UCSD-AML1 (cell line): Measurements from ENCODE around the gene BBS4.
A peak's percentile ranks its signal among the peaks of the same experiment; 100 is the strongest.
"Not testable (repeated sequence)": the region's sequence is repeated elsewhere in the genome, so short reads cannot be mapped to it uniquely, and the experiment has no call there.

Experiments
- DNase-seq: peaks from one replicate; lab custom pipeline; 2025; ENCODE audit not compliant: unreplicated experiment; lab: John Stamatoyannopoulos, UW

The BBS4 gene

GRCh38 chr15:72690938-72691337 lies 4.9 kb downstream of the BBS4 start:
- no peak for DNase-seq

DNA sequence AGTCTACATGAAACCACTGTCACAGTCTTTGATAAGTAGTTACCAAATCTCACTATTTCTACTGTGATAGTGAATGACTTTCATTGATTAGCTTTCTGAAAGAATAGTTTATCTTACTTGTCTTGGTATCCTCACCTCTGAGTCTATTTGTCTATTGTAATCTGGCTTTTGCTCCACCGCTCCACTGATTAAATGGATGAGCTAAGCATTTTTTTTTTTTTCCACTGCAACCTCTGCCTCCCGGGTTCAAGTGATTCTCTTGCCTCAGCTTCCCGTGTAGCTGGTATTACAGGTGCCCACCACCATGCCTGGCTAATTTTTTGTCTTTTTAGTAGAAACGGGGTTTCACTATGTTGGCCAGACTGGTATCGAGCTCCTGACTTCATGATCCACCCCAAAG lies 12.9 kb downstream of the BBS4 start:
- DNase-seq: no peak

- DNase-seq: no peak
Measured at GRCh38 chr15:72700076-72700475, 14.1 kb downstream of the BBS4 start.

- DNase-seq: no peak
Measured at GRCh38 chr15:72706266-72706665, 20.3 kb downstream of the BBS4 start.

- not testable (repeated sequence) for DNase-seq
Measured at GRCh38 chr15:72708551-72709303, 22.7 kb downstream of the BBS4 start.

DNA sequence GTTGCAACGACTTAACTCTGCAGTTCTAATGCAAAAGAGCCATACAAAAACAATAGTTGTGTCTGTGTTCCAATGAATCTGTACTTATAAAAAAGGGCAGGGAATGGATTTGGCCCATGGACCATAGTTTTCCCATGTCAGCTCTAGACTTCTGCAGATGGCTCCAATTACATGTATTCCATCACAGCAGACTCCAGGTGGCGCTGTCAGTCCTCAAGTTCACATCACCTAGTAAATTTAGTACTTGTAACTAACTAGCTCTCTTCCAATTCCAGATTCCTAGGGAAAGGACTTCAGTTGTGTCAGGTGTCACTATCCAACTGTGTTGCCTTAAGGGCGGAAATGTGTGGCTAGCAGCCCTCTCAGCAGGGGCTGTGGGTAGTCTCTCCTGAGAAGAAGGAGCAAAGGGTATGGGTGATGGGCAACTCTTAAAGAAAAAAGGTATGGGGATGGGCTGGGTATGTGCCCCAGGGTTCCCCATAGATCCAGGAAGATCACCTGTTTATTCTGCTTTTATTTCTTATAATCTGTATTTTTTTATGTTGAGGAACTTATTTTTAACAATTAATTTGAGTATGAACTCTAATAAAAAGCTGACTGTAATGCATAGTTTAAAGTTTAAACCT lies 36.2 kb downstream of the BBS4 start:
- peak; percentile 48 for DNase-seq

DNA sequence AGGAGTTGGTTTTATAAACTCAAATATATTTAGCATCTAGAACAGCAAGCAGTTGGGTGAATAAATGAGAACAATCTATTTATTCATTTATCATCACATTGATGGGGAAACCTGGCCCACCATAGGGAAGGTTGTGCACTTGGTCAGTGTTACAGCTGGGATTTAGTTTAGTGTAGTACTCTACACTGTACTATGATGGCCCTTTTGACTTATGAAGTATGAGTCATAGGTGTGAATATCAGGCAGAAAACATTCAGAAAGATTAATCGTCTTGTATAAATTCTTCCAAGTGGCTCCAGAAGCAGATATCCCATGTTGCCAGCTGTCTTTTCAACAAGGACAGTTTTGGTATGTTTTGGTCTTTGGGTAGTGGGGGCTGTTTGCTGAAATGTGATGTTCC lies 38.0 kb downstream of the BBS4 start:
- DNase-seq: no peak

DNA sequence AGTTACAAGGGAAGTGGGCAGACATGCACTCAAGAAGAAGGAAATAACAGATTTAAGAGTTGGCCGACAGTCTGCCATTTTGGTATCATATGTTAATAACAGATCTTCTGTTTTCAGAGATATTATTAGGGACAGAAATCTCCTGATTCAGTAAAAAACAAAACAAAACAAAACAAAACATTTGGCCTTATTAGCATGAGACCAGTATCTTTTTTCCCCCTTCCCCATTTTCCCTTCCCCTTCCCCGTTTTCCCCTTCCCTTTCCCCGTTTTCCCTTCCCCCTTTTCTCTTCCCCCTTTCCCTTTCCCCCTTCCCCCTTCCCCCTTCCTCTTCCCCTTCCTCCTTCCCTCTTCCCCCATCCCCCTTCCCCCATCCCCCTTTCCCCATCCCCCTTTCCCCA lies 39.4 kb downstream of the BBS4 start:
- DNase-seq: no peak

DNA sequence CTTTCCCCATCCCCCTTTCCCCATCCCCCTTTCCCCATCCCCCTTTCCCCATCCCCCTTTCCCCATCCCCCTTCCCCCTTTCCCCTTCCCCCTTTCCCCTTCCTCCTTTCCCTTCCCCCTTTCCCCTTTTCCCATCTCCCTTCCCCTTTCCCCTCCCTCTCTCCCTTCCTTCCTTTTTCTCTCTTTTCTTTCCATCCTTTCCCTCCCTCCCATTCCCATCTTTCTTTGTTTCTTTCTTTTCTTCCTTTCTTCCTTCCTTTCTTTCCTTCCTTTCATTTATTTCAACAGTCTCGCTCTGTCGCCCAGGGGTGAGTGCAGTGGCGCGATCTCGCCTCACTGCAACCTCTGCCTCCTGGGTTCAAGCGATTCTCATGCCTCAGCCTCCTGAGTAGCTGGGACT lies 39.8 kb downstream of the BBS4 start:
- DNase-seq: not testable (repeated sequence)

- no peak for DNase-seq
Measured at GRCh38 chr15:72727154-72727553, 41.1 kb downstream of the BBS4 start.

- not testable (repeated sequence) for DNase-seq
Measured at GRCh38 chr15:72728249-72728648, 42.2 kb downstream of the BBS4 start.

DNA sequence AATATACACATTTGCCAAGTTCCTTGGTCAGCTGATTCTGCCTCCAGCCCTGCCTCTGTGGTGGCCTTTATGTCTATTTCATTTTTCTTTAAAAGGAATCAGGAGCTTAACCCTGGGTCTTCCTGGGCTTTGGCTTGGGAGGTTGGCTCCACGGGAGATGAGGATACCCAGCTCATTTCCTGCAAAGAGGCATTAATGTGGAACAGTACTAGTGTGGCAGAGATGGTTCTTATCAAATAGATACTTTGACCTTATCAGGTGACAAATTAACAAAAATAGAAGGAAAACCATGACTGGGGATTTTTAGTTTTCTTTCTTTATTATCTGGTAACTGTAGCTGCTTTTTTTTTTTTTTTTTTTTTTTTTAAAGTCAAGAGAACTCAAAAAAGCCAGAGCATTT lies 42.8 kb downstream of the BBS4 start:
- no peak for DNase-seq

- DNase-seq: no peak
Measured at GRCh38 chr15:72732086-72732485, 46.1 kb downstream of the BBS4 start.

DNA sequence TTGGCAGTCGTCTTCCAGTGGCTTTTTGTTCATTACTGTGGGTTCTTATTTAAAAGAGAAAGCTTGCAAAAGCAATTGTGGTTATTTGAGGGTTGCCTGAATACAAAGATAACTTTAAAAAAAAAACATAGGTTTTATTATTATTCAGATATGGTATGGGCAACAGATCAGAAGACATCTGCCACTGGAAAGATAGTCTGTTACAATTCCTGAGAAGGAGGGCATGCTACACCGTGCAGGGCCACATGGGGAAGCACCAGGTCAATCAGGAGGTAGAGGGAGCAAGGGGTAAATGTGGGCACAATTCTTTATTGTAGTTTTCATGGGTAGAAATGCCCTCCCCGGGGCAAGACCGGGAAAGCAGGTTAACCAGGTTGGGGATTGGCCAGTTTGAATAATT lies 46.5 kb downstream of the BBS4 start:
- no peak for DNase-seq

GRCh38 chr15:72733941-72734738 lies 48.1 kb downstream of the BBS4 start:
- no peak for DNase-seq

GRCh38 chr15:72735111-72735510 lies 49.1 kb downstream of the BBS4 start:
- DNase-seq: no peak

- no peak for DNase-seq
Measured at GRCh38 chr15:72737061-72737460, 51.1 kb downstream of the BBS4 start.

GRCh38 chr15:72737723-72738122 lies 51.7 kb downstream of the BBS4 start:
- DNase-seq: no peak

DNA sequence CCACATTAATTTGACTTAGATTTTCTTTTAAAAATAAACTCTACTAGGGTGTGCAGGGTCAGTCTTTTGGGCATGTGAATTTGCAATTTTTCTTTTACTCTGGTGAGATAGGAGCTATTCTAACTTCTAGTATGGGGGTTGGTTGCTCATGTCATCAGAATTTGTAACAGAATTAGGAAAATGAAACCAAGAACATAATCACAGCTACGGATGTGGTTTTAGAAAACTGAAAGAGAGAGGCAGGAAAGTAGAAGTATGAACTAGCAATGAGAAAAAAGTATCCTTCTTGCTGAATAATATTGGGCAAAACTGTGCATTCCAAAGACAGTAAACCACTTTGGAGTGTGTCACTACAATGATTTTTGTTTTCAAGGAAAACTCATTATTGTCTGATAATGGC lies 54.2 kb downstream of the BBS4 start:
- no peak for DNase-seq

DNA sequence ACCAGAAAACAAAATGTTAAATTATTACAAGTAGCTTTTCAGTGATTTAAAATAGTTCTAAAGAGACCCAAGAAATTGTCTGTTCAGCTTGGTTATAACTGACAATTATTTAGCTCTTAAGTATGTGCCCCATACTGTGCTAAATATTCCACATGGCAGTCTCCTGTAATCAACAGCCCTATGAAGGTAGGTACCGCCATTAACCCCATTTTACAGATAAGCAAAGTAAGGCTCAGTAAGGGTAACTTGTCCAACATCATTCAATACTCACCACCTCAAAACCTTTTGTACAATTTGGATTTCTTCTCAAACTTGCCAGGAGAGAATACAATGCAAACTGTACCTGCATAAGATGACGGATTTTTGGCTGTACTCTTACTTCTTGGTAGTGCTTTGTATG lies 63.7 kb downstream of the BBS4 start:
- no peak for DNase-seq

DNA sequence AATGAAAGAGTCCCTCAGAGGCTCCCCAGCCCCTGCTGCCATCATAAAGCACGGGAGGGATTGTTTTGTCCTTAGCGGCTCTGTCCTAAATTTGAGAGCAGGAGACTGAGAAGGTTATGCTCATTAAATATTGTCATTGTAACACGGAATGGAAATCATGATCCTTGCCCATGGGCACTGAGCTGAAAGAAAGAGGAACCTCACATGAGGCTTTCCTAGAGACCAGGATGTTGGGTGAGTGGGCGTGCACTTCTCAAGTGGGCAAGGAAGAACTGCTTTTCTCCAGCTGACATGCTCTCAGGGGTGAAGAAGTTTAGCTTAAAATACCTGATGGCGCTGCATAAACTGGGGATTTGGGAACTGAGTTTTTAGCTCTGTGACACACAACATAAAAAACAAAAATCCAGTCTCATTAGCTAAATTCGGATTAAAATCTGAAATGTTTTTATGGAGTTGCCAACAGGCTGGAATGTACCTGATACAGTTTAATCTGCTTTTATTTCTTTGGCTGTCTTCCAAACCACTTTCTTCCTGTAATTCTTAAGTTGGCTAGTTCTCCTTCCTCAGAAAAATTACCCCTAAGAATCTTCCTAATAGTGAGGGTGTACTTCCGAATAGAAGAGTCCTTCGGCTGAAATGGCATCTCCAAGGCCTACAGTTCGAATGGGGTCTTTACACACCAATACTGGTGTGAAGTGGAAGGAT lies 65.9 kb downstream of the BBS4 start:
- peak; percentile 63 for DNase-seq
